HG02943 (cell line): ENCODE results near the gene ITGB6.

ENCODE experiments used
- ATAC-seq: cut with Tn5 transposase; IDR thresholded peaks from one replicate; pipeline ENCODE4 v1.9.1; 2021; ENCODE audit warnings: mild to moderate bottlenecking, low read depth, moderate library complexity; ENCODE audit not compliant: unreplicated experiment

The ITGB6 gene

GRCh38 chr2:160199683-160200389 lies at the start of gene ITGB6:
Gene ITGB6 (minus strand): TSS chr2:160200272. CDS start chr2:160200063, 209 bp downstream.
- no peak for ATAC-seq

- no peak for ATAC-seq
Measured at GRCh38 chr2:160247296-160248035, 47.4 kb upstream of the ITGB6 start.

GRCh38 chr2:160246356-160246755 lies 46.3 kb upstream of the ITGB6 start:
- no peak for ATAC-seq

- no peak for ATAC-seq
Measured at GRCh38 chr2:160245614-160246155, 45.6 kb upstream of the ITGB6 start.

- no peak for ATAC-seq
Measured at GRCh38 chr2:160242893-160243564, 43.0 kb upstream of the ITGB6 start.

- no peak for ATAC-seq
Measured at GRCh38 chr2:160241251-160242137, 41.4 kb upstream of the ITGB6 start.

- ATAC-seq, result no peak
Measured at GRCh38 chr2:160239436-160239835, 39.4 kb upstream of the ITGB6 start.

GRCh38 chr2:160238392-160238791 lies 38.3 kb upstream of the ITGB6 start:
- no peak for ATAC-seq

GRCh38 chr2:160232905-160233475 lies 32.9 kb upstream of the ITGB6 start:
- no peak for ATAC-seq

GRCh38 chr2:160229591-160229990 lies 29.5 kb upstream of the ITGB6 start:
- no peak for ATAC-seq

GRCh38 chr2:160228141-160228917 lies 28.3 kb upstream of the ITGB6 start:
- ATAC-seq, result no peak

GRCh38 chr2:160227293-160227915 lies 27.3 kb upstream of the ITGB6 start:
- no peak for ATAC-seq

GRCh38 chr2:160226367-160226766 lies 26.3 kb upstream of the ITGB6 start:
- ATAC-seq, result no peak

- no peak for ATAC-seq
Measured at GRCh38 chr2:160225722-160226121, 25.6 kb upstream of the ITGB6 start.

- ATAC-seq, result peak; percentile 8
Measured at GRCh38 chr2:160224507-160224906, 24.4 kb upstream of the ITGB6 start.

GRCh38 chr2:160224060-160224459 lies 24.0 kb upstream of the ITGB6 start:
- ATAC-seq, result peak; percentile 89

GRCh38 chr2:160223560-160223959 lies 23.5 kb upstream of the ITGB6 start:
- ATAC-seq, result no peak

- no peak for ATAC-seq
Measured at GRCh38 chr2:160222546-160223283, 22.6 kb upstream of the ITGB6 start.
